Activated CD8-positive, alpha-beta memory T cell treated with anti-CD3 and anti-CD28 coated beads for 36 hours (primary cell): ENCODE results near the gene MACROD2. TPM values are rescaled to one million over a fixed set of nuclear protein-coding genes. Genes with fewer than 3 reads are reported as not detected.
"Not testable (repeated sequence)": the region's sequence is repeated elsewhere in the genome, so short reads cannot be mapped to it uniquely, and the experiment has no call there.

Experiments
- CTCF ChIA-PET: fragments of 350-600 bp; sonication (Branson Sonifier 250); formaldehyde crosslinking; loops from one replicate; lab custom pipeline; 2021; ENCODE audit warnings: antibody characterized with exemption; lab: Charles Lee
- POLR2A ChIA-PET: fragments of 350-600 bp; sonication (Branson Sonifier 250); formaldehyde crosslinking; loops from one replicate; lab custom pipeline; 2021; ENCODE audit warnings: antibody characterized with exemption; lab: Charles Lee
- total RNA-seq, 2 experiments: library from RNA; stranded (reverse); gene quantifications; one replicate each; pipeline ENCODE4 v1.2.3, GENCODE V29; 2021

Gene MACROD2
- total RNA-seq, 2 experiments from 2014 or later: not detected

- POLR2A ChIA-PET: no interaction called here
- CTCF ChIA-PET: no interaction called here
Observed at GRCh38 chr20:14434384-14435136, 439.2 kb downstream of the MACROD2 start.

GRCh38 chr20:14441201-14441600, 445.9 kb downstream of the MACROD2 start:
- ChIA-PET POLR2A (no interaction called here), CTCF (no interaction called here)

GRCh38 chr20:14444106-14444505, 448.8 kb downstream of the MACROD2 start:
- POLR2A ChIA-PET: no interaction called here
- CTCF ChIA-PET: no interaction called here

GRCh38 chr20:14445310-14445709, 450.0 kb downstream of the MACROD2 start:
- ChIA-PET POLR2A (no interaction called here), CTCF (no interaction called here)

GRCh38 chr20:14445902-14446301, 450.6 kb downstream of the MACROD2 start:
- POLR2A ChIA-PET: no interaction called here
- CTCF ChIA-PET: no interaction called here

GRCh38 chr20:14446446-14446845, 451.1 kb downstream of the MACROD2 start:
- POLR2A ChIA-PET: no interaction called here
- CTCF ChIA-PET: no interaction called here

GRCh38 chr20:14449323-14449722, 454.0 kb downstream of the MACROD2 start:
- CTCF ChIA-PET: no interaction called here
- POLR2A ChIA-PET: no interaction called here

- CTCF ChIA-PET: no interaction called here
- POLR2A ChIA-PET: no interaction called here
Observed at GRCh38 chr20:14450256-14450655, 454.9 kb downstream of the MACROD2 start.

- ChIA-PET POLR2A (no interaction called here), CTCF (no interaction called here)
Observed at GRCh38 chr20:14451458-14451857, 456.1 kb downstream of the MACROD2 start.

GRCh38 chr20:14453259-14453658, 457.9 kb downstream of the MACROD2 start:
- POLR2A ChIA-PET: no interaction called here

GRCh38 chr20:14454296-14454695, 459.0 kb downstream of the MACROD2 start:
- CTCF ChIA-PET: no interaction called here
- POLR2A ChIA-PET: no interaction called here

More at GRCh38 chr20:14453259-14453658, 457.9 kb downstream of the MACROD2 start:
- CTCF ChIA-PET: no interaction called here

GRCh38 chr20:14467104-14467827, 471.9 kb downstream of the MACROD2 start:
- POLR2A ChIA-PET, CTCF ChIA-PET: not testable (repeated sequence)

- POLR2A ChIA-PET: no interaction called here
Observed at GRCh38 chr20:14470231-14470899, 475.0 kb downstream of the MACROD2 start.

GRCh38 chr20:14470977-14471661, 475.8 kb downstream of the MACROD2 start:
- CTCF ChIA-PET: no interaction called here
- POLR2A ChIA-PET: no interaction called here

More at GRCh38 chr20:14470231-14470899, 475.0 kb downstream of the MACROD2 start:
- CTCF ChIA-PET: no interaction called here

GRCh38 chr20:14477125-14477524, 481.8 kb downstream of the MACROD2 start:
- ChIA-PET CTCF (no interaction called here), POLR2A (no interaction called here)

GRCh38 chr20:14478126-14478525, 482.8 kb downstream of the MACROD2 start:
- ChIA-PET CTCF (no interaction called here), POLR2A (no interaction called here)

GRCh38 chr20:14481863-14482262, 486.5 kb downstream of the MACROD2 start:
- CTCF ChIA-PET: no interaction called here
- POLR2A ChIA-PET: no interaction called here

- POLR2A ChIA-PET: no interaction called here
- CTCF ChIA-PET: no interaction called here
Observed at GRCh38 chr20:14488212-14488611, 492.9 kb downstream of the MACROD2 start.

GRCh38 chr20:14488756-14489479, 493.6 kb downstream of the MACROD2 start:
- CTCF ChIA-PET: no interaction called here
- POLR2A ChIA-PET: no interaction called here
